GM19238 (cell line): ENCODE data around the gene POLA1.
A peak's percentile ranks its signal among the peaks of the same experiment; 100 is the strongest.

ENCODE experiments used
- DNase-seq: peaks from one replicate; pipeline ENCODE4 v3.0.0; 2011; ENCODE audit warnings: low spot score; ENCODE audit not compliant: insufficient read length

The POLA1 gene

DNA sequence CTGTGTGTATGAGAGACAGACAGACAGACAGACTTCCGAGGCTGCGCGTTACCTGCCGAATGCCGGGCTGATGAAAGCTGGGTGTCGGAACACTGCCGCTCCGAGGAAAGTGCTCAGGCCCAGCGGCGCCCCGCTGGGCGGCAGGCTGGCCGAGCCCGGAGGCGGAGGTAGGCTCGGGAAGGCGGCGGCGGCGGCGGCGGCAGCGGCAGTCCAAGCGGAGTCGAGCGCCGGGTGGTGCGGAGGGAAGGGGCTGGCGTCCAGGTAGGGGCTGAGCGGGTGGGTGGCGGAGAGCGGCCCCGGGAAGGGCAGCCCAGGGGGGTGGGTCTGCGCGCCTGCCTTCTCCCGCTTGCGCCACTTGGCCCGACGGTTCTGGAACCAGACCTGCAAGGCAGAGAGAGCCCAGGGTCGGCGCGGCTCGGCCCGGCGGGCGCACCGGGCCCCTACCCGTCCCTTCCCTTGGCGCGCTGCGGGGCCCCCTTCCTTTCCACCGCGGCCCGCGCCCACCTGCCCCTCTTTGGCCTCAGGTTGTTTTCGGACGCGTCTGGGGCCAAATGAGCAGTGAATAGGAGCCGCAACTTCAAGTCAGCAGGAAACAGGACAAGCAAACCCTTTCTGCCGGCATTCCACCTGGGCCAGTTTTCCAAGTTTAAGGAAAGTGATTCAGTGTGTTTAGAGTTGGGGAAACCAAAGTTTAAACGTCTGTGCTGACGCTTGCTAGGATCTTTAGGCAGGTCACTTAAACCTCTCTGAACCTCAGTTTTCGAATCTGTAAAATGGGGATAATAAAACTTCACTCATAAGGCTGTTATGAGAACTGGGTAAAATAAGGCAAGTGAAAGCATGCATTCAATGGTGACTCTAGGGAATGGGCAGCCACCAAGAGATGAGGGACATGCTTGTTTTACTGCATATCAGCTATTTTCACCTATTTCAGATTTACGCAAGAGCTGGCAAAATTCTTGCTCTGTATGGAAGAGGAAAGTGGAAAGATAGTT, 313.6 kb downstream of the POLA1 start:
- DNase-seq = no peak

- DNase-seq = no peak
Observed at GRCh38 chrX:25009407-25009806, 315.7 kb downstream of the POLA1 start.

- no peak for DNase-seq
Observed at GRCh38 chrX:25010784-25011588, 317.3 kb downstream of the POLA1 start.

DNA sequence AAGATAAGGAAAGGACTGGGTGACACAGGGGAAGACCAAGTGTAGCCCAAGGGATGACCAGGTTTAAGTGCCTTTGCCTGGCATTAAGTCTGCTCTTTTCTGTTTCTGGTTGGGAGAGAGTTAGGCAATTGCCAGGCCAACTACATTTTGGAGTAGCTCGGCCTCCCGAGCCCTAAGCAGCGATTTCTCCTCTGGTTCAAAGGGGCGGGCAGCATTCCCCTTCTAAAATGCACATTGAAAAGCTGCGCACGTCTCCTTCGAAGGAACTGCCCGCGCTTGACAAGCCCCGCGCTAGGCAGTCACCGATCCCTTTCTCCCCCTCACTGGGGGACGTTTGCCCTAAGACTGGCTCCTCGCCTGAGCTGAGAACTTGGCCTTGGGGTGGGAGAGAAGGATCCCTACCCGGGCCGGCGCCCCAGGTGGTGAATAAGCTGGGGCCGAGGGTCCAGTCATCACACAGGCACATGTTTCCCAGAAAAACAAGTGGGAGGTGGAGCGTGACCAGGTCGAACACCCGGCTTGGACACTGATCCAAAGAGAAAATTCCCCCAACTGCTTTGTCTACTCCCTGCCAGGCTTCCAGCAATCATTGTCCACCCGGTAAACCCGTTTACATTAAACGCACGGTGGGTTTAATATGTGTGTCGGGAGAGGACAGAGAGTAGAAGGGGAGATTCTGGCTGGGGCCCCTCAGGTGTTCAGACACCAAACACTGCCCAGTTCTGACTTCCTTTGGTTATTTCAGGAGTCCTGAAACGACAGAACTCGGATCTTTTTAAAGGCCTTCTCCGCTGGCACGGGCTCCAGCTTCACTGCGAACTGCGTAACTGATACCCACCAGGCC, 318.1 kb downstream of the POLA1 start:
- no peak for DNase-seq

GRCh38 chrX:25012433-25012735, 318.7 kb downstream of the POLA1 start:
- DNase-seq = no peak

GRCh38 chrX:25012793-25013631, 319.3 kb downstream of the POLA1 start:
- no peak for DNase-seq

GRCh38 chrX:25013632-25014365, 320.1 kb downstream of the POLA1 start:
- no peak for DNase-seq

DNA sequence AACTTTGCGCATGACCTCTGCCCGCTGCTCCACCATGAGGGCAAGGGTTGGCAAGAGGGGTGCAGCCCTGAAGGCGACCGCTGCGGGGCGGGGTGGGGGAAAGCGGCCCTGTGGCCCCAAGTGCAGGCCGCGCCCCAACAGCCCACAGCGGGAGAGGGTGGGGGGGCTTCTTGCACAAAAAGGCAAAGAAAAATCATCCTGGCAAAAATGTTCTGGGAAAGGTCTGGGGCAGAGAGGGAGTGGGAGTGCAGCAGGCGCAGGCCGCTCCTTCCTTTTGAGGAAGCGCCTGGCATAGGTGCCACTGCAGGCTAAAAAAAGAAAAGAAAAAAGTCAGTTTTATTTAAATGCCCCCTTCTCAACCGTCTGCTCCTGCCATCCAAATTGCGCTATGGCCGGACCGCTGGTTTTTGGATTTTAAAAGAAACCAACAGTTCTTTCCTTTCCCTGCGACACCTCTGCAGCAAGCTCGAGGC, 320.7 kb downstream of the POLA1 start:
- no peak for DNase-seq

- peak; percentile 63 for DNase-seq
Observed at GRCh38 chrX:25015486-25016360, 322.0 kb downstream of the POLA1 start, which contains the start of gene ARX. ARX (minus strand) TSS chrX:25015965; CDS start chrX:25015737, 228 bp downstream.

DNA sequence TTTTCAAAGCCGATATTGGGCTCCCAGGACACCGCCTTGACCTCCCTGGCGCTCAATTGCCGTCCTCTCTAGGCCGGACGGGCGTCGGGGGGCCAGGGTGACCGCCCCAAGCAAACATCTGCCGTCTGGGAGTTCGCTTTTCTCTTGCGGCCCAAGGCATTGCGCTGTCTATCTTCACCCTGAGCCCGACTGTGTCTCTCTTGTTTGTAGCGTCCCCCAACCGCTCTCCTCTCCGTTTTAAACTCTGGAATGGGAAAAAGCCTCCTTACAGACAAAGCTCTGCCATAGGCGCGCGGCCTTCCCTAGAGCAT, 322.6 kb downstream of the POLA1 start:
- no peak for DNase-seq

DNA sequence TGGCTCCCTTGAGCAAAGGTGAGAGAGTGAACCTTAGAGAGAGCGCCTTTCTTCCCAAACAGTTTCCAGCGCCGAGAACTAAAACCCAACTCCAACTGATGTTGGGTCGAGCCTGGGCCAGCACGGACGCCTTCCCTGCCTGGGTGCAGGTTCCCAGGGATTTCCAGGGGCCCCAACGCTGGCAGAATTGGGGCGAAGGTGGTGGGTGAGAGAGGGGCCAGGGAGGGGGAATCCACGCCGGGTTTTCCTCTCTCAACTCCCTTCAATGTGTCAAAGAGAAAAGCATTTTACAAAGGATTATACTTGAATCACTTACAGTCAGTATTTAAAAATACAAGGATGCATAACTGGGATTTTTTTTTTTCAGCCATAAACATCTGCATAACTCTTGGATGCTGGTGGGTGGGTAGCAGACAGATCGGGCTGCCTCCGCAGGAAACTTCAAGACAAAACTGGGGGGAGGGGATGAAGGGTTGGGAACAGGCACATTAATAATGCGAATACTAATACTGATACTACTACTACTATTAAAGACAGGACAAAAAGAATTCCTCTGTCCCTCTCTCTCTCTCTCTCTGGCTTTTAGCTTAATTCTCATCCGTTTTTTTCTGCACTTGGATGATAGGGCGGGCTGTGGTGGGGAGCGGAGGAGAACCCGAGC, 323.4 kb downstream of the POLA1 start:
- no peak for DNase-seq

DNA sequence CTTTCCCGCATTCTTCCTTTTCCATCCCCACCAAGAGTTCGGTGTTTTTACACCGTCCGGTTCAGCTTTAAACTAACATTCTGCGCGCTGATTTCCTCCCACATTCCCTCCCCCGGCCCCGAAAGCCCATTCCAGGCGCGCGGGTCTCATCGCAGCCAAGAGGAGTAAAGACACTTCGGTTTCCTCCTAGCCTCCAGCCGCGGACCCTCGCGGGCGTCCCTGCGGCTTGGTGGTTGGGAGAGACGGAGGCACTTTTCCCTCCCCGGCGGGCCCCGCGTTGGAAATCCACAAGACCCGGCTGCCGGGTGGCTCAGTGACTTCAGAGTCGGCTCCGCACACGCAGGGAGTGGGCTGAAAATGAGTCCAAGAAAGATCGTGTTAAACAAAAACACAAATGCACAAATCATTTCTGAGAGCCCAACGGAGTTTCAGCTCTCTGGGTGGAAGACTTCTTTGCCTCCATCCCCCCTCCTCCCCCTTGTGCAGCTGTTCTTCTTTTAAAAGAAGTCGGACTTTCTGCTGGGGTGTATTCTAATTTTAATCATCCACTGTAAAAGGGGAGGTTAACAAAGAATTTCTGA, 324.0 kb downstream of the POLA1 start:
- no peak for DNase-seq

DNA sequence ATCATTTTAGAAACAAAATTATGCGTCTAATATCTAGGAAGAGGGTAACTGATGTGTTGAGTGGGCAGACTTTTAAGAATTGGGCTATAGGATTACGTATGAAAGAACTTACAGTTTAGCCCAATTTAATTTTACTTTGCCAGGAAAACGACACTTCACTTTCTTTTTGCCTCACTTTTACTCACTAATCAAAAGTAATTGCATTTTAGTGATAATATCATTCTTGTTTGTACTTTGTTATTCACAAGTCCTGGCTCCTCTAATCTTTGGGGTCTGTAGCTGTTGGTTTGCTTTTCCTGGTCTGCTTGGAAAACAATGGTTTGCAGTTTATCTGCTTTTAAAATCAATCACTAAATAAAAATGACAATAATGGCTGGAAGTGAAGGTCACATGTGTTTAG, 325.0 kb downstream of the POLA1 start:
- DNase-seq = no peak

- DNase-seq = no peak
Observed at GRCh38 chrX:25019707-25020390, 326.1 kb downstream of the POLA1 start.

DNA sequence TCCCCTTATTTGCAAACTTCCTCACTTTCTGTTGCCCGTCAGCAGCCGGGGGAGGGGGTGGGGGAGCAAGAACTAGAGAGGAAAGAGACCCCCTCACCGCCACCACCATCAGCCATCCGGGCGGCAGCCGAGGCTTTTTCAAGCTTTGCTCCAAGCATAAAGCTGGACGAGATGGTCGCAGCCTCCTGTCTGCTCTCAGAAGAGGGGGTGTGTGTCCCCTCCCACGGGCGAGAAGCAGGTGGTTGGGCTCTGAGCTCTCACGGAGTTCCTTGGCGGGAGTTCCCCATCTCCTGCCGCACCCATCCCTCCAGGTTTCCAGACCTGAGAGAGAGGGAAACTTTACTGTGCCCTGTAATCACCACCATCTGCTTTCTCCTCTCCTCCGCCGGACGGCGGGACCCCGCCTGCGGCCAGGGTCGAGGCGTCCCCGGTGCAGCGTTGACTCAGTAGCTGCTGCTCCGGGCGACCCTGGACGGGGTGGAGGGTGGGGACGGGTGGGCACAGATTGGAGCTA, 326.7 kb downstream of the POLA1 start:
- no peak for DNase-seq

GRCh38 chrX:25020905-25021449, 327.3 kb downstream of the POLA1 start:
- DNase-seq = no peak
